Bone marrow (tissue), 2 donors: ENCODE data around the gene SLC6A5.
"Not testable (repeated sequence)": the region's sequence is repeated elsewhere in the genome, so short reads cannot be mapped to it uniquely, and the experiment has no call there.

Source experiments
- DNase-seq, 2 donors: peaks; one replicate each; lab custom pipeline; 2025; lab: John Stamatoyannopoulos, UW

Gene SLC6A5

DNA sequence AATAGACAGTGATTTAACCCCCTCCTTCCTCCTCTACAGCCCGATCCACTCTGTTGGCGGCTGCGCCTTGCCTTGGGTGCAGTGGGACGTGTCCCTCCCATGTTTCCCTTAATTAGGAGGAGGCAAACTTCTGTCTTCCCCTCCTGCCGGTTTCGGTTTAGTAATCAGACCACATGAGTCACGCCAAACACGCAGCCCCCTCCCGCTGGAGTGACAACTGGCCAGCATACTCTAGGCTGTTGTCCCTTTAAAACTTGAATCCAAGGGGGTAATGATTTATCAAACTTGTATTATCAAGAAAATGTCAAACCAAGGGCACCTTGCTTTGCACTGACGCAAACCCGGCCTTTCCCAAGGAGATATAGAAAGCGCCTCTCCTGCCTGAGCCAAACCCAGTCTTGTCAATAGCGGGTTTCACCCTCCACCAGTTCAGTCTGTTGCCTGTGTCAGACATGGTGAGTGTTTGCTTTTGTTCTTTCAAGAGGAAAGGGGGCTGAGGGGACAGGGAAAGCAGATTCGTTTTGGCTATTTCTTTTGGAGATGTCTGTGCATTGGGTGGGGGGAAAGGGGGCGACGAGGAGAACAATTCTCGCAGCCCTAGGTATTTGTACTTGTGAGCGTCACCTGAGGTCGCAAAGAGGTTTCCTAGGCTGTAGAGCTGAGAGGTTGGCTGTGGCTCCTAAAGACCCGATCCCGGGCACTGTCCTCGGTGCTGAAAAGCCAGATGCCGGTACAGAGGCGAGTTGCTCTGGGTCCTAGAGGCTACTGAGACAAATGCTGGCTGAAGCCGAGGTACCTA is at the start of gene SLC6A5:
Gene SLC6A5, plus strand, starts transcription at position 388 of the 799 bp plus-strand sequence. Its CDS starts 65 bp downstream, at position 453.
- DNase-seq, result no peak

DNA sequence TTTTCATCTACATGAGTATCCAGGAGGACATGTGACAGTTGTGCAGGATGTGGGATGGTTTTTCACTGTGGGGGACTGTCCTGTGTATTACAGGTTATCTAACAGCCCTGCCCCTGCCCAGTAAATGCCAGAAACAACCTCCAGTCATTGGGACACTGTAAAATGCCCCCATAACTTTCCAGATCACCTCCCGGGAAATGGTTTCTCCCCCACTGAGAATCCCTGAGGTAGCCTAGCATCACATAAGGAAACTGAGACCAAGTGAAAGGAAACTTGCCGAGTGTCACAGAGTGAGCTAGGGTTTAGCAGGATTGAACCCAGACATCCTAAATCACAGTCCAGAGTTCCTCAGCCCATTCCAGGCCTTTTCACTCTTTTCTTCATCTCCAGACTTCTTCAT is 48.3 kb upstream of the SLC6A5 start:
- no peak for DNase-seq

- DNase-seq, result no peak
Observed at GRCh38 chr11:20555783-20556182, 43.6 kb upstream of the SLC6A5 start.

GRCh38 chr11:20556396-20556795 is 43.0 kb upstream of the SLC6A5 start:
- not testable (repeated sequence) for DNase-seq

- DNase-seq, result no peak
Observed at GRCh38 chr11:20558741-20559140, 40.7 kb upstream of the SLC6A5 start.

DNA sequence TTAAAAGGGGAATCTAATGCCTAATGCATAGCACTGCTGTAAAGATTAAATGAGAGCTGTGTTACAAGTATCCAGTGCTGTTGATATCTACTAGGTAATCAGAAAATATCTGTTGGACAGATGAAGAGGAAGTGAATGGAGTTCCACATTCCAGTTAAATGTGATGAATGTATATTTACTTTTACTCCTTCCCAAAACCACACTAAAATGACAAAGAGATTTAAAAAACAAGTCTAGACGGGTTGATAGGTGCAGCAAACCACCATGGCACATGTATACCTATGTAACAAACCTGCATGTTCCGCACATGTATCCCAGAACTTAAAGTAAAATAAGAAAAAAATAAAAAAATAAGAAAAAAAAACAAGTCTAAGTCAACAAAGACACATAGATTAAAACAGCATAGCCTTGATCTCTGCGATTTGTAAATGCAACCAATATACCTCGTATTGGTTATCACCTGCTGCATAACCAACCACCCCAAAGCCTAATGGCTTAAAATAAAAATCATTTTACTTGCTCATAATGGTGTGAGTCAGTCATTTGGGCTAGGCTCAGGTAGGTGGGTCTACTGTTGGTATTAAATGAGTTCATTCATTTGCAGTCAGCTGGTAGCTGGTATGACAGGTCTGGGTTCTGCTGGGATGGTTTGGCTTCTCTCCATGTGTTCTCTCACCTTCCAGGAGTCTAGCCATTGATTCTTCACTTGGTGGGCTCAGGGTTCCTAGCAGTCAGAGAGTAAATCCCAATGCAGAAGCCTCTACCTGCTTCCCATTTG is 39.7 kb upstream of the SLC6A5 start:
- DNase-seq, result no peak

DNA sequence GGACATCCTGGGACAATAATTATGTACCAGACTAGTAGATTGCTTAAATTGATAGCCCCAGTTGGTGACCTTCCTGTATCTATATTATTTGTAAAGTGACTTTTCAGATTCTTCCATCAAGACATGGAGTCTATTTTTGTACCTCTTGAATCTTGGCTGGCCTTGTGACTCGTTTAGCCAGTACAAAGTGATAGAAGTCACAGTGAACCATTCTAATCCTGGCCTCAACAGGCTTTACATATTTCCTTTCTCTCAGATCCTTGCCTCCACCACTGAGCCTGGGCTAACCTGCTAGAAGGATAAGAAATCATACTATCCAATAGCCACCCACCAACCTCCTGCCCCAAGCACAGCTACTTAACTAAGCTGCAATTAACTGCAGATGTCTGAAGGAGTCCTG is 37.5 kb upstream of the SLC6A5 start:
- DNase-seq, result no peak

GRCh38 chr11:20563866-20564265 is 35.5 kb upstream of the SLC6A5 start:
- DNase-seq, result no peak

- no peak for DNase-seq
Observed at GRCh38 chr11:20564846-20565635, 34.4 kb upstream of the SLC6A5 start.

GRCh38 chr11:20566115-20566514 is 33.3 kb upstream of the SLC6A5 start:
- DNase-seq, result not testable (repeated sequence)

GRCh38 chr11:20566591-20567434 is 32.6 kb upstream of the SLC6A5 start:
- no peak for DNase-seq

- DNase-seq, result not testable (repeated sequence)
Observed at GRCh38 chr11:20579725-20580124, 19.7 kb upstream of the SLC6A5 start.

DNA sequence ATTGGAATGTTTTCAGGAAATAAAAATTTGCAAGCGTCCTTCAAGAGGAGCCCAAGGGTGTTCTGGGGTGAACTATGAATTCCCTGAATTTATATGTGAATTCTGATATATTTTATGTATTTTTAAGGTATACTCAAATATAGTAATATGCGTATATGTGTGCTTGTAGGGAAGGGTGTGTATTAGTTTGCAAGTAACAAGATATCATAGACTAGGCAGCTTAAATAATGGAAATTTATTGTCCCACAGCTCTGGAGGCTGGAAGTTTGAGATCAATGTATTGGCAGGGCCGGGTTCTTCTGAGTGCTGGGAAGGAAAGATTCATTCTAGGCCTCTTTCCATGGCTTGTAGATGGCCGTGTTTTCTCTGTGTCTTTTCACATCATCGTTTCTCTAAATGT is 16.2 kb upstream of the SLC6A5 start:
- no peak for DNase-seq

DNA sequence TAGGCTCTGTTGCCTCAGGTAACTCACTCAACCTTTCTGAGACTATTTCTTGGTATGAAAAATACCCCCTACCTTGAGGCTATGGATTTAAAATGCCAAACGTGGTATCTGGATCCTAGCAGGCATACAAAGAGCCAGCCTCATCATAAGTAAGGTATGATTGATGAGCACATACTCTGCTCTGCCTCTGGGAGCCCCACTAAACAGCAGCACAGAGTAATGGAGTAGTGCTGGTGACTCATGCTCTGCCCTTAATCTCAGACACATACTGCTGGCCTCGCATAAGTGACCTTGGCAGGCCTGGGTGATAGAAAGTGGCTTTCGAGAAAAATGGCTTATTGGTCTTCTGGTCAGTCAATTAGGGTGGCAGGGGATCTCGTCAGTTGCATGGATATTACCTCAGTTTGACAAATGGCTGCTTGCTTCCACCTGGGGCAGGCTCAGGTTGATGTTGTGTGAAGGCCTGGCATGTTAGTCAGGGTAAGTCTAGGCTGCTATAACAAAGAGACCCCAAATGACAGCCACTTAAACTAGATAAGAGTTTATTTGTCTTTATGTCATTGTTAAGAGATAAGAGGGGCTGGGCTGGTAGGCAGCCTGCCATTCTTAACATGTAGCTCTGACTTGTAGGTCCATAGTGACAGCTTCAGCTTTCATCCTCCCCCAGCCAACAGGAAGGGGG is 15.2 kb upstream of the SLC6A5 start:
- no peak for DNase-seq

- DNase-seq, result no peak
Observed at GRCh38 chr11:20589796-20590195, 9.6 kb upstream of the SLC6A5 start.

DNA sequence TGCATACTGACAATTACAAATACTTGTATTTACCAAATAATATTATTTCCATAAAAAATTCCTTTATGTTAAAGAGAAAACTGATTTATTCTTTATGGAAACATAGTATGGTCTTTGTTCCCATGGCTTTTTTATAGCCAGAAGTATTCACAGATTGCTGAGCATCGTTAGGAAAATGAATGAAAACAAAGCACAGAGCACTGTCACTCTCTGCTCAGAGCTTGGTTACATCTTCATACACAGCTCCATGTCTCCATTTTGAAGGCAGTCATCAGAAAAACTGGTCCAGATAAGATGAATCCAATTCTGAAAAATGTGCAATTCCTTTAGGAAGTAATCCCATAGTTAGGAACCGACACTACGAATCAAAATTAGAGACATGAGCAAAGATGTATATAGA is 9.0 kb upstream of the SLC6A5 start:
- no peak for DNase-seq

- no peak for DNase-seq
Observed at GRCh38 chr11:20592741-20593140, 6.7 kb upstream of the SLC6A5 start.

DNA sequence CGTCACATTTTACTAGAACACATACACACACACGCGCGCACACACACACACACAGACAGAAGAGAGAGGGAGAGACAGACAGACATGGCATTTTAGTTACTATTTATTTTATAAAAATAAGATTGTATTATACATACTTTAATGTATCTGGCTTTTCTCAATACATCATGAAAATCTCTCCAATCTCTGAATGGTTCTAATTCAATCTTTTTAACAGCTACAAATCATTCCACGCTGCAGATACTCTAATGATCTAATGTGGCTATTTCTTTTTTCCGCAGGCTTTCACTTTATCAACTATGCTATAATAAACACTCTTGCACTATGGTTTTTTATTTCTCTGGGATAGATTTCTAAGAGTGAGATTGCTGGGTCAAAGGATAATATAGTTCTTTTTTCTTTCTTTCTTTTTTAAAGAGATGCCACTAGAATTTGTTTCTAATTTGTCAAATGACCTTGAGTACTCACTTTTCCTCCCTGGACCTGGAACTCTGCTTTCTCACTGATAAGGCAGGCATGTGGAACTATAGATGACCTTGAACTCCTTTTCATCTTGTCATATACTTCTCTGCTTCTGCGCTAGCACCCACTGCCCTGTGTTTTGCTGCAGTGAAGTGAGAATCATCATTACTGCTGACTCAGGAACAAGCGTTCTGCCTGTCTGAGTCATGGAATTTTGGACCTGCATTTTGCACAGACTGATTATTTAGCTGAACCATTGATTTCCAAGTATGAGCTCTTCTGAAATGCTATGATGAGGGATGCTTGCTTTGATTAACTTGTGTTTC is 4.9 kb upstream of the SLC6A5 start:
- no peak for DNase-seq

DNA sequence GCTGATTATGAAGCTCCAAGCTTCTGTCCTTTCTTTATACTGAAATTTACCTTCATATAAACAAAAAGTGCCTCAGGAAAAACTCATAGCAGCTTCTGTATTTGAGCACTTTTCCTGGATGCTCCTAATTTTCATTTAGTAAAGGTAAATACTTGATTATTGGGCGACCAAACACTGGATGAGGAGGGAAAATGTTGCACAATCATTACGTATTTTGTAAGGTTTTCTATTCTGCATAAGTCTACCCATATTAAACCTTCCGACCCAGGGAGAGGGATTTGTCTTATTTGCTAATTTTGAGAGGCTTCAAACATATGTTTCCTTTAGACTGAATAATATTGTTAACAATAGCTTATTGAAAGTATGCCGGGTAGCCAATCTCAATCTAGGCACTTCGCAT is 4.3 kb upstream of the SLC6A5 start:
- DNase-seq, result no peak
